ENCODE results near the gene CFDP1. TPM values are rescaled to one million over a fixed set of nuclear protein-coding genes. Genes with fewer than 3 reads are reported as not detected.

The CFDP1 gene
- total RNA-seq, 1 experiment from 2014 or later: 52.6 TPM

GRCh38 chr16:75402159-75402820 lies 31.0 kb downstream of the CFDP1 start:
- intact Hi-C loops (cut with micrococcal nuclease; ENCODE audit: unreplicated experiment): loop anchor here (1.0 kb wide), 1 partner anchor 203 kb away; no protein-coding TSS in a partner anchor
- Histone ChIP-seq H2AFZ (no peak overlapping the region), H3K27ac (peak overlapping the region; percentile 79), H3F3A (ENCODE audit: insufficient read depth, low read depth) (peaks cover 10% of the 10 kb centered on the region), H3K9me2 (ENCODE audit: insufficient read depth) (no peaks in the 10 kb centered on the region), H3K79me2 (ENCODE audit: low read depth) (no peaks in the 10 kb centered on the region), H3K4me1 (replicated peaks; ENCODE audit: insufficient read depth) (peaks cover 12% of the 10 kb centered on the region), H3K9me3 (ENCODE audit: insufficient read depth, low read depth) (no peaks in the 10 kb centered on the region), H3K4me3 (no peak overlapping the region), H4K20me1 (ENCODE audit: insufficient read depth) (no peaks in the 10 kb centered on the region), H3K36me3 (ENCODE audit: low read depth) (0 out of 2 replicates have a peak, but pooled peaks cover 2% of the 10 kb centered on the region), H3K4me2 (peak overlapping the region; percentile 37), H3K27me3 (ENCODE audit: insufficient read depth, low read depth) (no peaks in the 10 kb centered on the region)
- no peak for TF ChIP-seq EZH2 (IDR thresholded peaks at IDR 0.05; ENCODE audit: low read depth)
- TF ChIP-seq, protein P1, sequence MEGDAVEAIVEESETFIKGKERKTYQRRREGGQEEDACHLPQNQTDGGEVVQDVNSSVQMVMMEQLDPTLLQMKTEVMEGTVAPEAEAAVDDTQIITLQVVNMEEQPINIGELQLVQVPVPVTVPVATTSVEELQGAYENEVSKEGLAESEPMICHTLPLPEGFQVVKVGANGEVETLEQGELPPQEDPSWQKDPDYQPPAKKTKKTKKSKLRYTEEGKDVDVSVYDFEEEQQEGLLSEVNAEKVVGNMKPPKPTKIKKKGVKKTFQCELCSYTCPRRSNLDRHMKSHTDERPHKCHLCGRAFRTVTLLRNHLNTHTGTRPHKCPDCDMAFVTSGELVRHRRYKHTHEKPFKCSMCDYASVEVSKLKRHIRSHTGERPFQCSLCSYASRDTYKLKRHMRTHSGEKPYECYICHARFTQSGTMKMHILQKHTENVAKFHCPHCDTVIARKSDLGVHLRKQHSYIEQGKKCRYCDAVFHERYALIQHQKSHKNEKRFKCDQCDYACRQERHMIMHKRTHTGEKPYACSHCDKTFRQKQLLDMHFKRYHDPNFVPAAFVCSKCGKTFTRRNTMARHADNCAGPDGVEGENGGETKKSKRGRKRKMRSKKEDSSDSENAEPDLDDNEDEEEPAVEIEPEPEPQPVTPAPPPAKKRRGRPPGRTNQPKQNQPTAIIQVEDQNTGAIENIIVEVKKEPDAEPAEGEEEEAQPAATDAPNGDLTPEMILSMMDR (conservative IDR thresholded peaks at IDR 0.05): no peak
- peak in 1 of 2 experiments; percentile 67 for DNase-seq
- CTCF ChIA-PET: interaction anchor here (0.6 to 1.0 kb wide), 4 partner anchors 17 to 203 kb away, joined by 3 to 11 read pairs (median 3); no protein-coding TSS in a partner anchor
- BruUV-seq (replicated peaks): no TSS peak
- POLR2A ChIA-PET (ENCODE audit: unreplicated experiment): interaction anchor here (0.7 kb wide), 1 partner anchor 21 kb away, joined by 3 read pairs; no protein-coding TSS in a partner anchor

DNA sequence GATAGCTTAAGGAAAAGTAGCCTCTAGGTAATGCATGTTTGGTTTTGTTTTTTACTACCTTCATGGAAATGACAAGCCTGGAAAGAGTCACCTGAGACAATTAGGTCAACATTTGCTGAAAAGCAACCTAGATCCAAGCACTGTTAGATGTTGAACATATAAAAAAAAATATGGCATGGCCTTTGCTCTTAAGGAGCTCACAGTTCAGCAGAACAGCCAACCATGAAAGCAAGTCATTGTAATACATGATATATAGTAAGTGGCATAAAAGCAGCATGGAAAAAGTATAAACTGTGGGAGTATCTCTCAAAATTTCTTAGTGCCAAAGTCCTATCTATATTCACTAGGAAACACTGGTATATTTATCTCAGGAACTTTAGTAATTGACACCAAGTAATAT lies 31.6 kb downstream of the CFDP1 start:
- intact Hi-C loops (cut with micrococcal nuclease; ENCODE audit: unreplicated experiment): loop anchor here (1.0 kb wide), 1 partner anchor 202 kb away; no protein-coding TSS in a partner anchor
- POLR2A ChIA-PET (ENCODE audit: unreplicated experiment): no interaction called here
- no TSS peak for BruUV-seq (replicated peaks)

GRCh38 chr16:75398333-75398732 lies 35.0 kb downstream of the CFDP1 start:
- H3K4me1 ChIP-seq (replicated peaks; ENCODE audit: insufficient read depth): peaks cover 12% of the 10 kb centered on the region
- H3K79me2 ChIP-seq (ENCODE audit: low read depth): no peaks in the 10 kb centered on the region
- H3K27me3 ChIP-seq (ENCODE audit: insufficient read depth, low read depth): no peaks in the 10 kb centered on the region
- no peak for TF ChIP-seq EZH2 (IDR thresholded peaks at IDR 0.05; ENCODE audit: low read depth)
- TF ChIP-seq, protein P1 (conservative IDR thresholded peaks at IDR 0.05): no peak
- POLR2A ChIA-PET (ENCODE audit: unreplicated experiment): no interaction called here
- H3K4me2 ChIP-seq: no peak overlapping the region
- H3K9me2 ChIP-seq (ENCODE audit: insufficient read depth): no peaks in the 10 kb centered on the region
- no peak overlapping the region for H3K4me3 ChIP-seq
- no peak overlapping the region for H3K27ac ChIP-seq
- no peak for DNase-seq
- H3K36me3 ChIP-seq (ENCODE audit: low read depth): no peaks in the 10 kb centered on the region
- no TSS peak for BruUV-seq (replicated peaks)
- CTCF ChIA-PET: no interaction called here
- H2AFZ ChIP-seq: no peak overlapping the region
- no peaks in the 10 kb centered on the region for H3K9me3 ChIP-seq (ENCODE audit: insufficient read depth, low read depth)
- intact Hi-C loops (cut with micrococcal nuclease; ENCODE audit: unreplicated experiment): no loop called here
- no peaks in the 10 kb centered on the region; the same call in 1 of the 2 replicates for H4K20me1 ChIP-seq (ENCODE audit: insufficient read depth)
- peaks cover 6% of the 10 kb centered on the region for H3F3A ChIP-seq (ENCODE audit: insufficient read depth, low read depth)

More for the DNA sequence above, 31.6 kb downstream of the CFDP1 start:
- no peaks in the 10 kb centered on the region for H3K79me2 ChIP-seq (ENCODE audit: low read depth)
- TF ChIP-seq EZH2 (IDR thresholded peaks at IDR 0.05; ENCODE audit: low read depth): no peak
- TF ChIP-seq, protein P1 (conservative IDR thresholded peaks at IDR 0.05): no peak
- no peaks in the 10 kb centered on the region for H4K20me1 ChIP-seq (ENCODE audit: insufficient read depth)
- peak overlapping the region; percentile 37 for H3K4me2 ChIP-seq
- H3K9me3 ChIP-seq (ENCODE audit: insufficient read depth, low read depth): no peaks in the 10 kb centered on the region
- CTCF ChIA-PET: interaction anchor here (0.9 to 1.1 kb wide), 3 partner anchors 24 to 202 kb away, joined by 3 to 11 read pairs (median 9); no protein-coding TSS in a partner anchor
- no peaks in the 10 kb centered on the region for H3K27me3 ChIP-seq (ENCODE audit: insufficient read depth, low read depth)
- peaks cover 10% of the 10 kb centered on the region for H3F3A ChIP-seq (ENCODE audit: insufficient read depth, low read depth)
- H3K4me1 ChIP-seq (replicated peaks; ENCODE audit: insufficient read depth): peaks cover 12% of the 10 kb centered on the region
- no peak overlapping the region for H2AFZ ChIP-seq
- no peaks in the 10 kb centered on the region for H3K9me2 ChIP-seq (ENCODE audit: insufficient read depth)
- peak overlapping the region; percentile 79 for H3K27ac ChIP-seq
- H3K4me3 ChIP-seq: no peak overlapping the region
- DNase-seq: no peak
- 0 out of 2 replicates have a peak, but pooled peaks cover under 1% of the 10 kb centered on the region for H3K36me3 ChIP-seq (ENCODE audit: low read depth)

Measured in PC-9 (cell line).